Measurements from ENCODE around the gene OGFOD3. TPM values are rescaled to one million over a fixed set of nuclear protein-coding genes. Genes with fewer than 3 reads are reported as not detected.
"Not testable (repeated sequence)": the region's sequence is repeated elsewhere in the genome, so short reads cannot be mapped to it uniquely, and the experiment has no call there.

OGFOD3 gene, protein sequence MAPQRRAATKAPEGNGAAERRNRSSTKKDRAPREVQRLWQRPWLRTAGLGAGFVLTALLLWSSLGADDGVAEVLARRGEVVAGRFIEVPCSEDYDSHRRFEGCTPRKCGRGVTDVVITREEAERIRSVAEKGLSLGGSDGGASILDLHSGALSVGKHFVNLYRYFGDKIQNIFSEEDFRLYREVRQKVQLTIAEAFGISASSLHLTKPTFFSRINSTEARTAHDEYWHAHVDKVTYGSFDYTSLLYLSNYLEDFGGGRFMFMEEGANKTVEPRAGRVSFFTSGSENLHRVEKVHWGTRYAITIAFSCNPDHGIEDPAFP
- 10 to 100 TPM; 24.4 to 27.4 TPM for total RNA-seq

GRCh38 chr17:82418001-82418986 lies at the start of gene OGFOD3, which contains the start of gene HEXD:
TSS of gene OGFOD3 (minus strand) at chr17:82418586. CDS start at chr17:82418485, 101 bp downstream.
TSS of gene HEXD (plus strand) at chr17:82418347. CDS start at chr17:82419800, 1,453 bp downstream.
- peak within 1 kb of the TSS; percentile 91 for H3K27ac Mint-ChIP-seq
- peak within 1 kb of the TSS; percentile 86 for H3K4me3 Mint-ChIP-seq
- no peaks in the 10 kb centered on the region for H3K27me3 Mint-ChIP-seq
- peak; percentile 96 for DNase-seq
- ATAC-seq (ENCODE audit: low read depth): peak; percentile 83
- H3K4me1 Mint-ChIP-seq: peaks cover 17% of the 10 kb centered on the region
- H3K36me3 Mint-ChIP-seq: peaks cover 25% of the 10 kb centered on the region
- POLR2A ChIA-PET: interaction anchor here (0.7 to 4.0 kb wide), 8 partner anchors 20 to 121 kb away, joined by 3 to 28 read pairs (median 5); no protein-coding TSS in a partner anchor
- H3K9me3 Mint-ChIP-seq: no peaks in the 10 kb centered on the region

- no peaks in the 10 kb centered on the region for H3K9me3 Mint-ChIP-seq
- H3K4me1 Mint-ChIP-seq: peaks cover 23% of the 10 kb centered on the region
- POLR2A ChIA-PET: no interaction called here
- H3K36me3 Mint-ChIP-seq: peaks cover 44% of the 10 kb centered on the region
- no peak overlapping the region for H3K27ac Mint-ChIP-seq
- DNase-seq (no peak), ATAC-seq (ENCODE audit: low read depth) (no peak)
- H3K4me3 Mint-ChIP-seq: no peak overlapping the region
- no peaks in the 10 kb centered on the region for H3K27me3 Mint-ChIP-seq
These were observed 46.7 kb upstream of the OGFOD3 start for GRCh38 chr17:82465023-82465603.

- Mint-ChIP-seq H3K27ac (no peak overlapping the region), H3K36me3 (peaks cover 43% of the 10 kb centered on the region), H3K4me1 (peaks cover 23% of the 10 kb centered on the region), H3K9me3 (no peaks in the 10 kb centered on the region), H3K27me3 (no peaks in the 10 kb centered on the region), H3K4me3 (no peak overlapping the region)
- ATAC-seq (ENCODE audit: low read depth) (no peak), DNase-seq (no peak)
- POLR2A ChIA-PET: interaction anchor here (0.6 kb wide), 1 partner anchor 44 kb away, joined by 3 read pairs; no protein-coding TSS in a partner anchor
These were observed 46.2 kb upstream of the OGFOD3 start for GRCh38 chr17:82464567-82464929.

GRCh38 chr17:82463925-82464566 lies 45.7 kb upstream of the OGFOD3 start:
- peaks cover 42% of the 10 kb centered on the region for H3K36me3 Mint-ChIP-seq
- ATAC-seq (ENCODE audit: low read depth) (no peak), DNase-seq (no peak)
- POLR2A ChIA-PET: interaction anchor here (0.6 kb wide), 1 partner anchor 45 kb away, joined by 3 read pairs; no protein-coding TSS in a partner anchor
- H3K9me3 Mint-ChIP-seq: no peaks in the 10 kb centered on the region
- H3K4me3 Mint-ChIP-seq: no peak overlapping the region
- no peak overlapping the region for H3K27ac Mint-ChIP-seq
- peaks cover 27% of the 10 kb centered on the region for H3K4me1 Mint-ChIP-seq
- no peaks in the 10 kb centered on the region for H3K27me3 Mint-ChIP-seq

GRCh38 chr17:82463391-82463790 lies 45.0 kb upstream of the OGFOD3 start:
- Mint-ChIP-seq H3K9me3 (no peaks in the 10 kb centered on the region), H3K27ac (peak overlapping the region; percentile 17), H3K4me3 (no peak overlapping the region), H3K27me3 (no peaks in the 10 kb centered on the region), H3K4me1 (peaks cover 23% of the 10 kb centered on the region), H3K36me3 (peaks cover 35% of the 10 kb centered on the region)
- POLR2A ChIA-PET: interaction anchor here (1.1 kb wide), 1 partner anchor 14 kb away, joined by 3 read pairs; no protein-coding TSS in a partner anchor
- ATAC-seq (ENCODE audit: low read depth) (no peak), DNase-seq (no peak)

GRCh38 chr17:82461827-82462524 lies 43.6 kb upstream of the OGFOD3 start:
- ATAC-seq (ENCODE audit: low read depth) (no peak), DNase-seq (no peak)
- Mint-ChIP-seq H3K36me3 (peaks cover 34% of the 10 kb centered on the region), H3K9me3 (no peaks in the 10 kb centered on the region), H3K27ac (peak overlapping the region; percentile 61), H3K4me1 (peaks cover 33% of the 10 kb centered on the region), H3K27me3 (no peaks in the 10 kb centered on the region), H3K4me3 (no peak overlapping the region)
- POLR2A ChIA-PET: interaction anchor here (1.1 to 1.4 kb wide), 2 partner anchors 12 kb away, joined by 3 to 4 read pairs; no protein-coding TSS in a partner anchor

- H3K27me3 Mint-ChIP-seq; H3K27ac Mint-ChIP-seq; H3K9me3 Mint-ChIP-seq; DNase-seq; ATAC-seq (ENCODE audit: low read depth): not testable (repeated sequence)
- Mint-ChIP-seq H3K4me3 (peak overlapping the region; percentile 79), H3K4me1 (peaks cover 34% of the 10 kb centered on the region), H3K36me3 (peaks cover 28% of the 10 kb centered on the region)
- POLR2A ChIA-PET: interaction anchor here (0.6 to 1.0 kb wide), 3 partner anchors 10 to 29 kb away, joined by 3 to 4 read pairs (median 3); no protein-coding TSS in a partner anchor
These were observed 41.5 kb upstream of the OGFOD3 start for GRCh38 chr17:82459936-82460335.

GRCh38 chr17:82458885-82459424 lies 40.6 kb upstream of the OGFOD3 start:
- DNase-seq: no peak
- Mint-ChIP-seq H3K36me3 (peaks cover 29% of the 10 kb centered on the region), H3K4me3 (peak overlapping the region; percentile 79), H3K4me1 (peaks cover 32% of the 10 kb centered on the region), H3K9me3 (no peaks in the 10 kb centered on the region), H3K27me3 (no peaks in the 10 kb centered on the region), H3K27ac (peak overlapping the region; percentile 88)
- ATAC-seq (ENCODE audit: low read depth): no peak
- POLR2A ChIA-PET: interaction anchor here (1.0 kb wide), 1 partner anchor 9 kb away, joined by 4 read pairs; no protein-coding TSS in a partner anchor

DNA sequence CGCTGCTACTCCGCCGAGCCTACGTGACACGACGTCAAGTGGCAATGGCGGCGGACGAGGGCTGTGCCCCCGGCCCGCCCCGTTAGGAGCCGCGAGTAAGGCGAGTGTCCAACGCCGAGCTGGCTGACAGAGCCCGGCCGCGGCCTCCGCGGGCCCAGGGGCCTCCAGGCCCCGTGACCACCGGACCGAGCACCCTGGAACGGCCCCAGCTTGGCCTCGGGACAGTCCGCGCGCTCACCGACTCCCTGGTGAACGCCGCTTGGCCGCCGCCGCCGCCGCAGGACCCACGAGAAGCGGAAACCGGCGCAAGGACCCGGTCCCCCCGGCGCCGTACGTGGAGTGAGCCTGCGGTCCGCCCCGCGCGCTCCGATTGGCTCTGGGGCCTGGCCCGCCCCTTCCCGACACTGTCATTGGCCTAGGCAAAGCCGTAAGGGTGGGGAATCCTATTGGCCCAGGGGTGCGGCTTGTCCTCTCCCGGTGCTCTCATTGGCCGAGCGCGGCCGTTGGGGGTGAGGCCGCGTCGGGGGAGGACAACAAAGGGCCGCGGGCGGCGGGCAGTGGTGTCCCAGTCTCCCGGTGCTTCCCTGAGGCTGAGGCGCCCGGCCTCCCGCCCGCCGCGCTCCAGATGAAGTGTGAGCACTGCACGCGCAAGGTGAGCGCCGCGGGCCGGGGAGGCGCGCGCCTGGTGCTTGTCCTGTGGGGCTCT lies 39.9 kb upstream of the OGFOD3 start, which contains the start of gene NARF:
Gene NARF (plus strand): TSS at position 563 of the 706 bp plus-strand sequence. CDS start 63 bp downstream, at position 626.
- Mint-ChIP-seq H3K9me3 (no peaks in the 10 kb centered on the region), H3K4me1 (peaks cover 32% of the 10 kb centered on the region), H3K27me3 (no peaks in the 10 kb centered on the region), H3K27ac (peak within 1 kb of the TSS; percentile 95), H3K4me3 (peak within 1 kb of the TSS; percentile 79), H3K36me3 (peaks cover 25% of the 10 kb centered on the region)
- peak; percentile 96 for DNase-seq
- POLR2A ChIA-PET: interaction anchor here (0.5 to 1.7 kb wide), 9 partner anchors 9 to 405 kb away, joined by 3 to 17 read pairs (median 3); partner anchors contain the start of gene CD7
- ATAC-seq (ENCODE audit: low read depth): peak; percentile 97

GRCh38 chr17:82457929-82458178 lies 39.5 kb upstream of the OGFOD3 start:
- Mint-ChIP-seq H3K27ac (peak overlapping the region; percentile 95), H3K4me3 (peak overlapping the region; percentile 79), H3K36me3 (peaks cover 26% of the 10 kb centered on the region), H3K27me3 (no peaks in the 10 kb centered on the region), H3K9me3 (no peaks in the 10 kb centered on the region), H3K4me1 (peaks cover 31% of the 10 kb centered on the region)
- ATAC-seq (ENCODE audit: low read depth) (no peak), DNase-seq (no peak)
- POLR2A ChIA-PET: interaction anchor here (0.5 to 1.7 kb wide), 9 partner anchors 8 to 406 kb away, joined by 3 to 17 read pairs (median 3); partner anchors contain the start of gene CD7

Data from activated naive CD8-positive, alpha-beta T cell treated with anti-CD3 and anti-CD28 coated beads, Interleukin-2, amount 10 ng/mL, durations not matched to agents 7 days and 5 days (primary cell).